Measurements from ENCODE around the gene KDM2B.
"Not testable (repeated sequence)": the region's sequence is repeated elsewhere in the genome, so short reads cannot be mapped to it uniquely, and the experiment has no call there.

The KDM2B gene

DNA sequence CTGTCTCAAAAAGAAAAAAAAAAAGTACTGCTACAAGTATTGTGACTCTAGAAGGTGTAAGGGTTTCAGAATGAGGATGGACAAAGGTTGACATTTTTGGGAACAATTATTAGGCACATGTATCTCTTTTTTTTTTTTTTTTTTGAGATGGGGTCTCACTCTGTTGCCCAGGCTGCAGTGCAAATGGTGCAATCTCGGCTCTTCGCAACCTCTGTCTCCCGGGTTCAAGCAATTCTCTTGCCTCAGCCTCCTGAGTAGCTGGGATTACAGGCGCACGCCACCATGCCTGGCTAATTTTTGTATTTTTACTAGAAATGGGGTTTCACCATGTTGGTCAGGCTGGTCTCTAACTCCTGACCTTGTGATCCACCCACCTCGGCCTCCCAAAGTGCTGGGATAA is 195.9 kb downstream of the KDM2B start:
- DNase-seq (ENCODE audit: low read depth in 2 of 2): not testable (repeated sequence)

GRCh38 chr12:121383601-121384021 is 197.2 kb downstream of the KDM2B start:
- DNase-seq (ENCODE audit: low read depth in 2 of 2): no peak

- no peak for DNase-seq (ENCODE audit: low read depth in 2 of 2)
These were observed 200.9 kb downstream of the KDM2B start for GRCh38 chr12:121379945-121380344.
